GM19467 (cell line): ENCODE results near the gene MRPL11.
"Not testable (repeated sequence)": the region's sequence is repeated elsewhere in the genome, so short reads cannot be mapped to it uniquely, and the experiment has no call there.

Experiments
- ATAC-seq: cut with Tn5 transposase; IDR thresholded peaks from one replicate; pipeline ENCODE4 v1.9.1; 2021; ENCODE audit warnings: mild to moderate bottlenecking, moderate library complexity; ENCODE audit not compliant: unreplicated experiment

MRPL11 gene

GRCh38 chr11:66432597-66432996, 6.1 kb downstream of the MRPL11 start:
- ATAC-seq = no peak

DNA sequence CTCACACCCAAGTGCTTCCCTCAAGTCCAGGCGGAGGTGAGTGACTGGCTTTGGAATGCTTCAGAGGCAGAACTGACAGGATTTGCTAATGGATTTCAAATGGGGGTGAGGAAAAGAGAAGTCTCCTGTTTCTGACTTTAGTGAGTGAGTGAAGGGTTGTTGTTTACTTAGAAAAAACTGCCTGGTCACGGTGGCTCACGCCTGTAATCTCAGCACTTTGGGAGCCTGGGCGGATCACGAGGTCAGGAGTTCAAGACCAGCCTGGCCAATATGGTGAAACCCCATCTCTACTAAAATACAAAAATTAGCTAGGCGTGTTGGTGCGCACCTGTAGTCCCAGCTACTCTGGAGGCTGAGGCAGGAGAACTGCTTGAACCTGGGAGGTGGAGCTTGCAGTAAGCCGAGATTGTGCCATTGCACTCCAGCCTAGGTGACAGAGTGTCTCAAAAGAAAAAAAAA, 6.7 kb downstream of the MRPL11 start:
- ATAC-seq = not testable (repeated sequence)

DNA sequence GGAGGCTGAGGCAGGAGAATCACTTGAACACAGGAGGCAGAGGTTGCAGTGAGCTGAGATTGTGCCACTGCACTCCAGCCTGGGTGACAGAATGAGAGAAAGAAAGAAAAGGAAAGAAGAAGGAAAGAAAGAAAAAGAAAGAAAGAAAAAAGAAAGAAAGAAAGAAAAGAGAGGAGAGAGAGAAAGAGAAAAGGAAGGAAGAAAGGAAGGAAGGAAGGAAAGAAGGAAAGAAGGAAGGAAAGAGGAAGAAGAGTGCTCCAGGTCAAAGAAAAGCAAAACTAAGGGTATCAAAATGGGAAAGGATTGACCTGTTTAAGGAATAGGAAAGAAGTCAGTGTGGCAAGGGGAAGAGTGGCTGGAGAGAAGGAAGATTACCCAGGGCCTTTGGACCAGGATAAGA, 7.4 kb downstream of the MRPL11 start:
- ATAC-seq = not testable (repeated sequence)

DNA sequence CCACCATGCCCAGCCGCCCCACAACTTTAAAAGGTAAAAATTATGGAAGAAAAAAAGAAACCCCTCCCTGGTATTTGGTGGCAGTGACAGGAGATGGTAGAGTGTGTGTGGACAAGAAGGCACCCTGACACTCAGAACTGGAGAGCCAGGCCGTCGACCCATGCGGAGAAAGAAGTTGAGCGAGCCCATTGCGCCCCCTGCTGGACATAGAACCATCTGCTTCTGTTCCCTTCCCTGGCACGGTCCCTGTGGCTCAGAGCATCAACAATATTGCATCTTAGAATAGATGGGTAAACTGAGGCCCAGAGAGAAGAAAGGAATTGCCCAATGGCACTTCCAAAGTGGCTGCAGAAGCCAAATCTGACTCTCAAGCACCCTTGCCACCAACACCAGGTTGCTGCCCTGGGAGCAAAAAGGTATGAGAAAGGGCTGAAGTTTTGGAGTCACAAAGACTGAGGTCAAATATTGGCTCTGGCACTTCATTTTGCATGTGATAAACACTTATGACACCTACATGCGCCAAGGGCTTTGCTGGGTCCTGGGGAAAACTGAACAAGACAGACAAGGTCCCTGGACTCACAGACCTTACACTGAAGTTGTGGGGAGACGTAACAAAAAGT, 8.6 kb downstream of the MRPL11 start:
- no peak for ATAC-seq

DNA sequence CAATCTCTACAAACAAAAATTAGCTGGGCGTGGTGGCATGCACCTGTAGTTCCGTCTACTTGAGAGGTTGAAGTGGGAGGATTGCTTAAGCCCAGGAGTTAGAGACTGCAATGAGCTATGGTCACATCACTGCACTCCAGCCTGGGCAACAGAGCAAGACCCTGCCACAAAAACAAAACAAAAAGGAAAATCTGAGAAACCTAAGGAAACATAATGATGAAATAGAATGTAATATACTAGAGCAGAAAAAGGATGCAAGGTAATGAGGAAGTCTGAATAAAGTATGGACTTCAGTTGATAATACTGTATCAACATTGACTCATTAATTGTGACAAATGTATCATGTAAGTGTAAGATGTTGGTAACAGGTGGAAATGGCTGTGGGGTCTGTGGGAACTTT, 9.7 kb downstream of the MRPL11 start:
- no peak for ATAC-seq

GRCh38 chr11:66426314-66426713, 12.3 kb downstream of the MRPL11 start:
- ATAC-seq = no peak

DNA sequence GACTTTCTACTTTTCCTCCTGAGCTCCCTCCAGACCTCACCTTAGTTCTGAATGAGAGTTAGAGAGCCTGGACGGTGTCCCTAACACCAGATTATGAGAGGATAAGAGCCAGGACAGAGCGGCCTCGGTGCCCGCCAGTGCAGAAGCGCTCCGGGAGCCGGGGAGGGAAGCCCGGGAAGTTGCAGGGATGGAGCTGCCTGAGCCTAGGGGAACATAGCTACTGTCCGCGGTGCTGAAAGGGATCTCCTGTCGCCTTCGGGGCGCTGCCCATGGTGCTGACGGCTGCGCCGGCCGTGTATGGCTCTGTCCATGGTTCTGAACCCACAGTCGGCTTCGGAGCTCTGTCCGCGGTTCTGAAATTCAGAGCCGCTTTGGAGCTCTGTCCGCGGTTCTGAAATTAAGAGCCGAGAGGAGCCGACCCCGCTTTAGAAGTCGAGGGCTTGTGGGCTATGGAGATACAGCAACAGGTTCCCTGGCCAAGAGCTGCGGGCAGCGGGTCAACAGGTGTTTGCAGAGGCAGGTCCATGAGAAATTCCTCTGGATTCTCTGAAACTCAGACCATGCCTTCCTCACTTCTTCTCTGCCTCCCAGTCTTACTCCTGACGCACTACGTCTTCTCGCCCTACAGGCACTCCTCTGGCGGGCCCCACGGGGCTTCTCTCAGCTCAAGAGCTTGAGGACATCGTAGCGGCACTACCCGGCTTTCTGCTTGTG, 17.0 kb downstream of the MRPL11 start:
- ATAC-seq = peak; percentile 59

DNA sequence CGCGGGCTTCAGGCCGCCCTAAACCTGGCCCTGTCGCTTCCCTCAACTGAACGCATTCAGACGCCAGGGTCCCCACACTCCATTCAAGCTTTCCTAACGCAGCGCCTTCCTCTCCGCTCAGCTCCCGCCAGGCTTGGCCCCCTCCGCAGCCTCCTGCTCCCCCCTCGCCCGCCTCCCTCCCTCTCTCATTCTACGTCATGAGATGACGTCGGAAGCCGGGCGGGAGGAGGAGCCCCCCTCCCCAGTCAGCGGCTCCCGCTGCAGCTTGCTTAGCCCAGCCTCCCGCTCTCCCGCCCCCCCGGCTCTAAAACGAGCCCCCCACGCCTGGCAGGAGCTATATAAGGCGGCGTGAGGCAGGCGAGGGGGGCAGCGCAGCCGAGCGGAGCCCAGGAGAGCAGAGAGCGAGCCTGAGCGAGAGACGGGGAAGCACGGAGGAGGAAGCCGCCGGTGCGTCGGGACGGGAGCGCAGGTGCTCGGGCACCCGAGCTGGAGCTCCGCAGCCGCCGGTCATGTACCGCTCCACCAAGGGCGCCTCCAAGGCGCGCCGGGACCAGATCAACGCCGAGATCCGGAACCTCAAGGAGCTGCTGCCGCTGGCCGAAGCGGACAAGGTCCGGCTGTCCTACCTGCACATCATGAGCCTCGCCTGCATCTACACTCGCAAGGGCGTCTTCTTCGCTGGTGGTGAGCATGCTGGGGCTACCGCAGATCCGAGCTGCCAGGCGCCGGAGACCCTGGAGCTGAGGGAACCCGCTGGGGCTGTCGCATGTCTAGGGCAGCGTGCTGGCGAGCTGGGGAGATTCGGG, 17.8 kb downstream of the MRPL11 start, which contains the start of gene NPAS4:
Gene NPAS4, plus strand, starts transcription at position 365 of the 806 bp plus-strand sequence. Its CDS starts 145 bp downstream, at position 510.
- no peak for ATAC-seq

DNA sequence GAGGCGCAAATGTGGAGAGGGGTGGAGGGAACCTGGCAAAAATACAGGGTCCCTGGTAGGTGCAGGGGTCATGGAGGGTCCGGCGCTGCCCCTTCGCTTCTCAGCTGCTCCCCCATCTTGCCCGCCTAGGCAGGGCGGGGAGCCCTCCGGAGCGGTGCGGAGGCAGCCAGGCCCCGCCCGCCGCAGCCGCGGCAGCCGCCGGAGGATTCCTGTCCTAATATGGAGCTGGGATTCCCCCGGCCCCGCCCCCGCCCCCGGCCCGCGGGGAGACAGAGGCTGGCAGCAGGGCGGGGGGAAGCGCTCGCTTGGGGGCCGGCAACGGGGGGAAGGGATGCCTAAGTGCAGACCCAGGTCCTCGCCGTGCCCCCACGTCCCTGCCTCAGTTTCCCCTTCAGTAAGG, 18.8 kb downstream of the MRPL11 start:
- ATAC-seq = no peak

DNA sequence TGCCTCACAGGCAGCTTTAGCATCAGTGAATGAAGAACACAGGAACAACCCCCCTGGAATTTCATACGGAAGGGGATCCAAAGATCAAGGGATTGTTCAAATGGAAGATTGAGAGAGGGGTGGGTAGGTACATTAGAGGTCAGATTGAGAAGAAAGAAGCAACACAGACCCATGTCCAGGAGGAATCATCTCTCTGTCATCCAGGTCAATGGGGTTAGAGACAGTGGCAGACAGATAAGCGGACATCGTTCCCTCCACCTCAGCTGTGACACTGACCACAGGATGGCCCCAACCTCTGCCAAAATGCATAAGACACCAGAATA, 19.7 kb downstream of the MRPL11 start:
- ATAC-seq = no peak

DNA sequence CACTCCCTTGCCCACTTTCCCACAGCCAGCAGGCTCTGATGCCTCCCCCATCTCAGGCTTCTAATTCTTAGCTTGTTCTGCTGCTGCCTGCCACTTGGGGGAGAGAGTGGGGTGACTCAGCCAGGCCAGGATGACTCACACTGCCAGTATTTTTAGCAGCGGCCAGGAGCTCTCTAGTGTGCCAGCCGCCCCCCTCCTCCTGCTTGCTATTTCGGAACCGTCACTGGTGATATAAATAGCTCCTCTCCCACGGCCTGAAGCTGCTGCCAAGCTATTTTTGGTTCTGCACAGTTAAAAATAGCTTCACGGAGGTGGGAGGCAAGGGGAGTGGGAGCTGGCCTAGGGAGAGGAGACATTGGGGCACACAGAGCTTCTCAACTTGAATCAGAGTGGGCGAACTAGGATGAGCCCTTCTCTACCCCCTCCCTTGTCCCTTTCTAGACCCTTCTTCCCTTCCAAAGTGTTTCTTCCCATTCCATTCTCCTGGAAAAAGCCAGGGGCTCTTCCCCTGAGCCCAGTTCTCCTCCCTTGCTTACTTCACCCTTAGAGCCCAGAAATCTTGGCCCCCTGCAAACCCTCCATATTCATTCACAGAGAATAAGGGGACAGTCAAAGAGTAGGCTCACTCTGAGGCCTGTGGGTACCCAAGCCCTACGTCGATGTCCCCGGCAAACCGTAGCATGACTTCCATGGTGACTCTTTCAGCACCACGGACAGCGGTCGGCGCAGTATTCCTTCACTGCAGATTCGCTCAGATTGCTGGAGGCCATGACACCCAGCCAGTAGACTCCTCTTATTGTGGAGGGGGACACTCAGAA, 20.3 kb downstream of the MRPL11 start:
- no peak for ATAC-seq

GRCh38 chr11:66417000-66417399, 21.6 kb downstream of the MRPL11 start:
- no peak for ATAC-seq

- no peak for ATAC-seq
These were observed 23.2 kb downstream of the MRPL11 start for GRCh38 chr11:66415423-66415822.

DNA sequence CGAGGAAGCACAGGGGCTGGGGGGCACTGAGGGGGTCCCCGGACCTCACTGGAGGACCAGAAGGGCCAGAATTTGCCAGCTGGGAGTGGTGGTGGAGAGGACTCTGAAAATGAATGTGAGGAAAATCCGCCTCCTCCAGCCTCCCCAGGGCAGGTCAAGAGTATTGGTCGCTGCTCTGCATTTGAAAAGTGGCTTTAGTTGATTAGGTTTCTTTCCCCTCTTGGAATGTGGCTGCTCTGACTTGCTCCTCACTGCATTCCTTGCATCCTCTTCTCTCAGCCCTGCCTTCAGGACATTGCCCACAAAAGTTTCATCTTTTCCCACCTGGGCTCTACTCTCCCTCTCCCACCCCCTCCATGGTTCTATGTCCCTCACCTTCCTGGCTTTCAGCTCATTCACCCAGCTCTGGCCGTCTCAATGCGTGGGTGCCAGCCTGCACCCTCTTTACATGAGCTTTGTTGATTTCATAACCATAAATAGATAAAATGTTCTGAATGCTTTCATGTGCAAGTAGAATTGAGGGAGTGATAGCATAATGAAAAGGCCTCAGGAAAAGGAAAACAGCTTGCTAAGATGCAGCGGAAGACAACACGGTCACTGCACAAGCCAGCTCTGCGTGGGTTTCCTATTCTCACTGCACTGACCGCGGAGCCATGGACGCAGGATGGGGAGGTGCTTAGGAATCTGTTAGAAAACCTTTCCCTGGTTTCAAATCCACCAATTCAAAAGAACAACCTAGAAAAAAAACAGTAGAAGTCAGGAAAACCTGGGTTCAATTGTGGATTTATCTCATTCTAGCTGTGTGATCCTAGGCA, 24.3 kb downstream of the MRPL11 start:
- ATAC-seq = no peak

DNA sequence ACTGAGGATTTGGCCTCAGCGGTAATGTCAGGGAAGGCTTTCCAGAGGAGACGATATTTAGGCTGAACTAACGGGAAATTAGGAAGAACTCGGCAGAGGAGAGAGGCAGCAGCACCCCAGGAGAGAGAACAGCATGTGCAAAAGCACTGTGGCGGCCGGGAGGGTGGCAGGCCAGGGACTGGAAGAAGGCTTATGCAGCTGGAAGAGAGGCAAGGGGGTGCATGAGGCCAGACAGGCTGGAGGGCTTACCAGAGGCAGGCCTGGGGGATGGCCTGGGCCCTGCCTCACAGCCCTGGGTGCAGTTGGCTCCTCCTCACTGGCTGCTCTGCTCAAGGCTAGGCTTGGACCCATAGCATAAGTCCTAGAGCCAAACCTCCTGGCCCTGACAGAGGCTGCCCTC, 25.5 kb downstream of the MRPL11 start:
- no peak for ATAC-seq

DNA sequence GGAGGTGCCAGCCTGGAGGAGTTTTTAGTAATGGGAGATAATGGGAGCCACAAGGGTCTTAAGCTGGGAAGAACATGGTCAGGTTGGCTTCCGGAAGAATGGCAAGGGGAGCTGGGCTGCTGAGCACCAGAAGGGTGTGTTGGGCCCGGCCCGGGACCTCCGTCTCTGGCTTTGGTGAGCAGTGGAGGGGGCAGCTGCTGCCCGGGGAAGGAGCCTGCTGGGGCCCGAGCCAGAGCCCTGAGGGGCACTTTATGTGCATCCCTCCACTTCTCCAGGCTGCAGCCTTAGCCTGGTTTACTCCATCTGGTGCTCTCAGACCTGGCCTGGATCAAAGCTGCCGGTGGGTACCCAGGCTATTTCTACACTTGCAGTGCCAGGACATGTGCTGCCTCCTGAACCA, 26.5 kb downstream of the MRPL11 start:
- no peak for ATAC-seq

DNA sequence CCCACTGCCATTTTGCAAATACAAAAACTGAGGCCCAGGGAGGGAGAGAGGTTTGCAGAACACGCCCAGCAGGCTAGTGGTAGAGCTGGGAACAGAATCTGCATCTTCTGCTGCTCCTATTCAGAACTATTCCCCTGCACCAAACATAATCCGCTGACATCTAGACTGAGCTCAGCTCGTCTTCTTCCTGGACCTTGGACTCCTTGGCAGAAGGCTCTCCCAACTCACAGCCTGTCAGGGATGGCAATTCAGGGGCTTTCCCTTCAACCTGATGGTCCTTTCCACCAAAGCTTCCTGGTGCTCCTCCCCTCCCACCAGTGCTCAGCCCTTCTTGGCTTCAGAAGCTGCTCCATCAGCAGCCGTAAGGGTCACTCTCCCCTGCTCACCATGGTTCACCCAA, 27.3 kb downstream of the MRPL11 start:
- ATAC-seq = no peak

GRCh38 chr11:66410191-66410590, 28.5 kb downstream of the MRPL11 start:
- no peak for ATAC-seq

GRCh38 chr11:66409226-66409625, 29.4 kb downstream of the MRPL11 start:
- no peak for ATAC-seq
